Measurements from ENCODE around the gene ATG2B.

DNA sequence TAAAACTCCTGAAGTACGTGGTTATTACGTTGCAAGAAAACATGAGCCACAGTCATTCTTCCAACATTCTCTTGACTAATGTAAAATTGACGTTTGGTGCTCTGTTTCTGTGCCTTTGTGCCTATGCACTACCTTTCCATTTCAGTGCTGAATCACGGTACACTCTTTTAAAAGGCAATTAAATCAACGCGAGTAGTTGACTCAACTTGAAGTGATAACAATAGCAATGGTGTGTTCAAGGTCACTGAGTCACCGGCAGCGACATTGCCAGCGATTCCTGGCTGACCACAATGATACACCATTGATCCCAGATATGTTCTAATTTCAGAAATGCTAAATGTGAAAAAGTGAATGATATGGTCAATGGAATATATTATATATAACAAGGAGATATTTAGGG lies 46.6 kb upstream of the ATG2B start:
- TF ChIP-seq POLR2A (IDR thresholded peaks at IDR 0.05) (no peak), EP300 (IDR thresholded peaks at IDR 0.05) (no peak)
- TF ChIP-seq, protein P1, sequence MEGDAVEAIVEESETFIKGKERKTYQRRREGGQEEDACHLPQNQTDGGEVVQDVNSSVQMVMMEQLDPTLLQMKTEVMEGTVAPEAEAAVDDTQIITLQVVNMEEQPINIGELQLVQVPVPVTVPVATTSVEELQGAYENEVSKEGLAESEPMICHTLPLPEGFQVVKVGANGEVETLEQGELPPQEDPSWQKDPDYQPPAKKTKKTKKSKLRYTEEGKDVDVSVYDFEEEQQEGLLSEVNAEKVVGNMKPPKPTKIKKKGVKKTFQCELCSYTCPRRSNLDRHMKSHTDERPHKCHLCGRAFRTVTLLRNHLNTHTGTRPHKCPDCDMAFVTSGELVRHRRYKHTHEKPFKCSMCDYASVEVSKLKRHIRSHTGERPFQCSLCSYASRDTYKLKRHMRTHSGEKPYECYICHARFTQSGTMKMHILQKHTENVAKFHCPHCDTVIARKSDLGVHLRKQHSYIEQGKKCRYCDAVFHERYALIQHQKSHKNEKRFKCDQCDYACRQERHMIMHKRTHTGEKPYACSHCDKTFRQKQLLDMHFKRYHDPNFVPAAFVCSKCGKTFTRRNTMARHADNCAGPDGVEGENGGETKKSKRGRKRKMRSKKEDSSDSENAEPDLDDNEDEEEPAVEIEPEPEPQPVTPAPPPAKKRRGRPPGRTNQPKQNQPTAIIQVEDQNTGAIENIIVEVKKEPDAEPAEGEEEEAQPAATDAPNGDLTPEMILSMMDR (IDR thresholded peaks at IDR 0.05), result no peak
